ENCODE data around the gene ZNF697. TPM values are rescaled to one million over a fixed set of nuclear protein-coding genes. Genes with fewer than 3 reads are reported as not detected.
"Not testable (repeated sequence)": the region's sequence is repeated elsewhere in the genome, so short reads cannot be mapped to it uniquely, and the experiment has no call there.

The ZNF697 gene
- total RNA-seq, 6 experiments from 2014 or later: 7.5 to 8.5 (median 8.1) TPM

DNA sequence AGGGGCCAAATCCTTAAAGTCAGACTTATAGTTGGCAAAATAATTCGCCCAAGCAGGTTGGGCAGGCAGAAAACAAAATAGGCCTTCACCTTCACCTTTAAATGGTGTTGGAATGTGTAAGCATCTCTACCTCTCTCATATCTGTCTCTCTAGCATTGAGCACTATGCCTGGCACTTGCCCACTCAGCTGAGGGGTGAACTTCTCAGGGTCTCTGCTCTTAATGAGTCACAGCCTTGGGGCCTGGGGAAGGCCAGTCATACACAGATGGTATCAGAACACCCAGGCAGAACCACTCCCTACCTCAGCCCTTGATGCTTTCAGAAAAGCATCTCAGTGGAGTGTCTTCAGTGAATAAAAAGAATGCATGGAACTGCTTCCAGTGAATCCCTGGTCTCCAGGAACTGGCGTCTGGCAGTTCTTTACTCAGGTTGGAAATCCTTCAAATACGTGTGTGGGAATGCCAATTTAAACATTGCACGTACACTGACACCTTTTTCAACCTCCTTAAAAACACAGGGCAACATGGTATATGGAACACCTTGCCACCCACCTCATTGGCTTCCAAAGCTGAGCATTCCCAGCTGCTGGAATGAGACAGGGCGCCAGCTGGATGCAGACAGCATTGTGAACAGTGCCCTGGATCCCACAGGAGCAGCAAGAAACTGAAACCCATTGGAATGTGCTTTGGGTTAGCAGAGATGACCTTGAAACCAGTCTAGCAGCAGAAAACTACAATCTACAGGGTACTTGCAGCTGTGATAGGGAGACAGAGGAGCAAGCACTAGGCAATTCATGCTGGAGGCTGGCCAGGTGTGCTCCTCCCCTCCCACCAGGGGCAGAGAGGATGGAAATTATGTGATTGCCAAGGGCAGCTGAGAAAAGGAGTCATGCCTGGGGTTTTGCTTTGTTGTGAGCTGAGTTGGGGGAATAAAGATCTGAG is 30.0 kb downstream of the ZNF697 start:
- no peaks in the 10 kb centered on the region for H3K27me3 Mint-ChIP-seq (ENCODE audit: insufficient read depth)

DNA sequence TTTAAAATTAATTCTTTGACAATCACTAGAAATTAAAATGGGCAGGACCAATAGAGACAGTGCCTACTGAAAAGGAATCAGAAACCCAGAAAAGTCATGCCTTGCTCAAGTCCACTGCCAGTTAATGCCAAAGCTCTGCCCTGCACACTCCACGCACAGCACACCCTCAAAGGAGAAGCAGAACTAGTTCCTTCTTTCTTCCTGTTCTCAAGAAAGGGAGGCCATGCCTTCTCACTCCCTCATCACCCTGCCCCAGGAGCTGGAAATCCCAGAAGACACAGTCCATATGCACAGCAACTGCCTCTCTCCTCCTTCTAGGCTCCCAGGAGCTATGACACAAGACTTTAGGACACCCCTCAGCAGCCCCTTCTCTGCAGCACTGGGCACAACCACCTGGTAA is 31.3 kb downstream of the ZNF697 start:
- not testable (repeated sequence) for H3K36me3 Mint-ChIP-seq (ENCODE audit: low read depth); H3K27ac Mint-ChIP-seq; H3K9me3 Mint-ChIP-seq; DNase-seq; H3K27me3 Mint-ChIP-seq (ENCODE audit: insufficient read depth); H3K4me3 Mint-ChIP-seq
- H3K4me1 Mint-ChIP-seq (ENCODE audit: low read depth): peaks cover 11% of the 10 kb centered on the region

More for the DNA sequence above, 30.0 kb downstream of the ZNF697 start:
- TF ChIP-seq, protein P1, sequence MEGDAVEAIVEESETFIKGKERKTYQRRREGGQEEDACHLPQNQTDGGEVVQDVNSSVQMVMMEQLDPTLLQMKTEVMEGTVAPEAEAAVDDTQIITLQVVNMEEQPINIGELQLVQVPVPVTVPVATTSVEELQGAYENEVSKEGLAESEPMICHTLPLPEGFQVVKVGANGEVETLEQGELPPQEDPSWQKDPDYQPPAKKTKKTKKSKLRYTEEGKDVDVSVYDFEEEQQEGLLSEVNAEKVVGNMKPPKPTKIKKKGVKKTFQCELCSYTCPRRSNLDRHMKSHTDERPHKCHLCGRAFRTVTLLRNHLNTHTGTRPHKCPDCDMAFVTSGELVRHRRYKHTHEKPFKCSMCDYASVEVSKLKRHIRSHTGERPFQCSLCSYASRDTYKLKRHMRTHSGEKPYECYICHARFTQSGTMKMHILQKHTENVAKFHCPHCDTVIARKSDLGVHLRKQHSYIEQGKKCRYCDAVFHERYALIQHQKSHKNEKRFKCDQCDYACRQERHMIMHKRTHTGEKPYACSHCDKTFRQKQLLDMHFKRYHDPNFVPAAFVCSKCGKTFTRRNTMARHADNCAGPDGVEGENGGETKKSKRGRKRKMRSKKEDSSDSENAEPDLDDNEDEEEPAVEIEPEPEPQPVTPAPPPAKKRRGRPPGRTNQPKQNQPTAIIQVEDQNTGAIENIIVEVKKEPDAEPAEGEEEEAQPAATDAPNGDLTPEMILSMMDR (IDR thresholded peaks at IDR 0.05): no peak
- no peak for DNase-seq
- H3K27ac Mint-ChIP-seq: peak overlapping the region; percentile 11; the same call in 1 of the 2 replicates
- no peaks in the 10 kb centered on the region for H3K9me3 Mint-ChIP-seq
- H3K4me3 Mint-ChIP-seq: no peak overlapping the region
- H3K4me1 Mint-ChIP-seq (ENCODE audit: low read depth): peaks cover 11% of the 10 kb centered on the region
- H3K36me3 Mint-ChIP-seq (ENCODE audit: low read depth): peaks cover 12% of the 10 kb centered on the region; the same call in 1 of the 2 replicates

DNA sequence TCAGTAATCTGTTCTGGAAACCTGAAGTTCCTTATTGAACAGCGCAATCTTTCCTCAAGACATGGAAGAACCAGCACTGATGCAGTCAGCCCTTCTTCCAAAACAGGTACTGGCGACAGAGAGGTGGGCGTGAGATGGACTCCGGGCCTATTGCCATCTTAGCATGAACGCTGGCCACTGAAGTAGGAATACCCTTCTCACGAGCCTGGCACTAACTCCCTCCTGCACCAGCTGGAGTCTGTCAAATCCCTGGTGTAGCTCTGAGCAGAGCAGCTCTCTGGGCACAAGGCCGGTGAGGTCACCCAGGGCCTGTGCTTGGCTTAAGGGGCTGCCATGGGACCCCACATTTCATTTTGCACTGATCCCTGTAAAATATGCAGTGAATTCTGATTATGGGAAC is 33.0 kb downstream of the ZNF697 start:
- not testable (repeated sequence) for H3K9me3 Mint-ChIP-seq, H3K4me3 Mint-ChIP-seq

DNA sequence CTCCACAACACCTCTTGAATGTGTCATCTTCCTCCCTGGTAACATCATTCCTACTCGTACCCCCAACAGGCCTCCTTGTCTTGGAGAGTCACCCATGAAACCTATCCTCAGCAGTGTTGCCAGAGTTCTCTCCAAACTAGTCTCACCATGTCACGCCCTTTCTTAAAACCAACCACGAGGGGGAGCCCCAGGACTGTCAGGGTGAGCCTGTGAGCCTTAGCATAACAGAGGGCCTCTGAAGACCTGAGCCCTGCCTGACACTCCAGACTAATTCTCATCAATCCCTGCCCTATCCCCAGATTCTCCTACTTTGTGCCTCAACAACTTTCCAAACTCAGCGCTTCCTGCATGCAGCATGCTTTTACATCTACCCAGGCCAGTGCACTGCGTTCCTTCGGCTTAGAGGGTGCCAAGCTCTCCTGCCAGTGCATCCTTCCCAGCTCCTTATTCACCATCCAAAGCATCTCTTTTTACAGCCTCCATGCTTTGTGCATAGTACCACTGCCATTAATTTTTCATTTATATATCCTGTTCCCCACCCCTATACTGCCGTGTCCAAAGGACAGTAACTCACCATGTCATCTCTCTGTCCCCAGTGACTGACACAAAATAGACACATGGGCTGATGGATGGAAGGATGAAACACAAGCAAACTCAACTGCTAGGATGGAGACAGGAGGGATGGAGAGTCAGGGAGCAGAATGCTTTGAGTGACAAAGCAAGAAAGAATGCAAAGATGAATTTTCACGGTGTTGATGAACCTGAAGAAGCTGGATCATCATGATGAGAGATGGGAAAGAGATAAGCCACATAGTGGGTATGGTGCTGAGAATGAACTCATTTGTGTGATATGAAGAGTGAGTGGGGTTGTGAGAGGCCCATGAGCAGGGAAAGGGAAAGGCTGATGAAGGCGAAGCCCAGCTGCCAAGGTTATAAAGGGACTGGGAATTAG is 34.0 kb downstream of the ZNF697 start:
- TF ChIP-seq, protein P1 (IDR thresholded peaks at IDR 0.05): peak; percentile 93
- peak; percentile 76 for DNase-seq
- Mint-ChIP-seq H3K4me3 (no peak overlapping the region), H3K36me3 (ENCODE audit: low read depth) (peaks cover 7% of the 10 kb centered on the region; the same call in 1 of the 2 replicates), H3K27me3 (ENCODE audit: insufficient read depth) (no peaks in the 10 kb centered on the region), H3K27ac (no peak overlapping the region), H3K4me1 (ENCODE audit: low read depth) (peaks cover 11% of the 10 kb centered on the region), H3K9me3 (no peaks in the 10 kb centered on the region)

More for the DNA sequence above, 33.0 kb downstream of the ZNF697 start:
- DNase-seq; H3K27ac Mint-ChIP-seq; H3K27me3 Mint-ChIP-seq (ENCODE audit: insufficient read depth); H3K36me3 Mint-ChIP-seq (ENCODE audit: low read depth): not testable (repeated sequence)
- peaks cover 11% of the 10 kb centered on the region for H3K4me1 Mint-ChIP-seq (ENCODE audit: low read depth)

DNA sequence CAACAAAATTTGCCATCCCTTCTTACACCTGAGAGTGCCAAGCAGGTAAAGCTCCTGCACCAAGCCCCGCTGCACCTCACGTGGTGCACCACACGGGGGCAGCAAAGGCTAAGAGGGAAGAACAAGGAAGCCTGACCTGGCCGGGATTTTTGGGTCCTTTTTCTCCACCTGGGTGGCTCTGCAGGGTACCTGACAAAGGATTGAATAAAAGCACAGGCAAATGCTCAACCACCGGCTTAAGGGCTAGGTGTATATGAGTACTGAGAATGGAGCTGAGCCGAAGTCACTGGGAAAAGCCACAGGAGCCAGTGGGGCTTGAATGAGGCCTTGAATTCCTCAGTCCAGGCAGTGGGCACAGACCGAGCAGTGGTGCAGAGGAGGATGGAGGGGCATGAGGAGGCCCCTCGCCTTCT is 36.4 kb downstream of the ZNF697 start:
- Mint-ChIP-seq H3K4me3 (no peak overlapping the region), H3K36me3 (ENCODE audit: low read depth) (no peaks in the 10 kb centered on the region), H3K27me3 (ENCODE audit: insufficient read depth) (no peaks in the 10 kb centered on the region), H3K4me1 (ENCODE audit: low read depth) (no peaks in the 10 kb centered on the region), H3K9me3 (no peaks in the 10 kb centered on the region), H3K27ac (no peak overlapping the region)
- DNase-seq: no peak
- TF ChIP-seq, protein P1 (IDR thresholded peaks at IDR 0.05): peak; percentile 94

DNA sequence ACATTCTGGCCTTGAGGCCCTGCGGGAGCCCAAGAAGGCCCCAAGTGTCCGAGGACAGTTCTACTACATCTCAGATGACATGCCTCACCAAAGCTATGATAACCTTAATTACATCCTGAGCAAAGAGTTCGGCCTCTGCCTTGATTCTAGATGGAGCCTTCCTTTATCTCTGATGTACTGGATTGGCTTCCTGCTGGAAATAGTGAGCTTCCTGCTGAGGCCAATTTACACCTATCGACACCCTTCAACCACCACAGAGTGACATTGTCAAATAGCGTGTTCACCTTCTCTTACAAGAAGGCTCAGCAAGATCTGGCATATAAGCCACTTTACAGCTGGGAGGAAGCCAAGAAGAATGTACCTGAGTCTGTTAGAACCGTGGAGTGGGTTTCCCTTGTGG is 39.2 kb downstream of the ZNF697 start:
- not testable (repeated sequence) for H3K9me3 Mint-ChIP-seq; H3K27ac Mint-ChIP-seq; H3K27me3 Mint-ChIP-seq (ENCODE audit: insufficient read depth); DNase-seq; H3K4me3 Mint-ChIP-seq; H3K36me3 Mint-ChIP-seq (ENCODE audit: low read depth)
- H3K4me1 Mint-ChIP-seq (ENCODE audit: low read depth): peaks cover 11% of the 10 kb centered on the region

DNA sequence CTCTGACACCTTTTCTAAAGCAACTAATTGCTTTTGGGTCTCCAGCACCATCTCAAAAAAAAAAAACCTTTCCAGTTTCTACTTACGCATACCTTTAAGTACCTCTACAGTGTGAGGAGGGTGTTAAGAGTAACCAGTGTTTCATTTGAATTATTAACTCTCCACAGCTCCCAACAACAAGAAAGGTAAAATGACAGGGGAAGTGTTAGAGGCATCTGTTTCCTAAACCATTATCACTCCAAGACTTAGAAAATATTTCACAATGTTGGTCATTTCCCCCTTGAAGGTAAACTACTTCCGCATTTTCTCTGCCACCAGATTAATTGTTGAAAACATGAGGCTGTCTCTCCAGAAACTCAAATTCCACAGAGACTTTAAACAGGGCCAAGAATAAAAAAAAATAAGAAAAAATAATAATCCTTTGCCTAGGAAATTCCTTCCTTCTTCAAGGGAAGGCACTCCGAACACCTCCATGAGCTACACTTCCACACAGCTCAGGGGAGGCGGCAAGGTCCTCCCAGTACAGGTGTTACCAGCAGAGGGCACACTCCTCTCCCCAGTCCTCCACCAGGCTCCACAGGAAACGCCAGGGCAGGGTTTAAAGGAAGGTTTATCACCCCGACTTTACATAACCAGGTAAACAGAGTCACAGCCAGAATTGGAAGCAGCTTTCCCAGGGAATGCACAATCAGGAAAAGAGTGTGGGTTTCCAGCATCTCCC is 40.8 kb downstream of the ZNF697 start:
- not testable (repeated sequence) for DNase-seq; H3K36me3 Mint-ChIP-seq (ENCODE audit: low read depth); H3K4me3 Mint-ChIP-seq; H3K9me3 Mint-ChIP-seq; H3K27me3 Mint-ChIP-seq (ENCODE audit: insufficient read depth); H3K27ac Mint-ChIP-seq
- peaks cover 22% of the 10 kb centered on the region for H3K4me1 Mint-ChIP-seq (ENCODE audit: low read depth)

All from HFFc6 (cell line).